Left lung (tissue), 8 donors: ENCODE results near the gene KCNAB2. TPM values are rescaled to one million over a fixed set of nuclear protein-coding genes. Genes with fewer than 3 reads are reported as not detected.

ENCODE experiments used
- polyA plus RNA-seq, 6 donors: library from polyadenylated mRNA; unstranded; fragments of 120-200 nt; gene quantifications; one replicate each; pipeline ENCODE4 v1.2.1, GENCODE V29; 2013; ENCODE audit not compliant: insufficient read length in 6 of 6
- total RNA-seq, 2 donors: library from RNA; stranded (reverse); fragmentation: NEBNext Ultra II Directional; extraction: Animal tissue kit (Norgen Biotek cat#: 25700); gene quantifications; one replicate each; pipeline ENCODE4 v1.2.1, GENCODE V29; 2021
- donor health status: DM: no; HTN: yes; CAD: no.
- donor health status: DM: no; HTN: no; CAD: no.

The KCNAB2 gene
- total and polyA plus RNA-seq, 8 donors: 5.6 to 82.5 (median 6.7) TPM

Other genes starting within 250 kb of the KCNAB2 start
- gene NPHP4, start 53.5 kb upstream of the KCNAB2 start, total RNA-seq: 10 to 100 TPM; 13.4 to 16.4 TPM
- gene NPHP4, start 53.5 kb upstream of the KCNAB2 start, polyA plus RNA-seq: 10 to 100 TPM in 3 of 6 donors, 1 to 10 TPM in 3; 9.4 to 14.2 (median 10.0) TPM
- under 1 TPM; 0.03 to 0.13 TPM for gene CHD5, start 134.4 kb downstream of the KCNAB2 start, total RNA-seq
- gene CHD5, start 134.4 kb downstream of the KCNAB2 start, polyA plus RNA-seq: under 1 TPM; 0.08 to 0.36 (median 0.15) TPM
- 100 to 1,000 TPM; 265 to 324 TPM for gene RPL22, start 153.7 kb downstream of the KCNAB2 start, total RNA-seq
- gene RPL22, start 153.7 kb downstream of the KCNAB2 start, polyA plus RNA-seq: 100 to 1,000 TPM; 591 to 719 (median 663) TPM
- gene RNF207, start 160.2 kb downstream of the KCNAB2 start, total RNA-seq: 10 to 100 TPM; 11.9 to 12.6 TPM
- gene RNF207, start 160.2 kb downstream of the KCNAB2 start, polyA plus RNA-seq: 10 to 100 TPM; 10.7 to 16.3 (median 14.2) TPM
- gene ICMT, start 190.1 kb downstream of the KCNAB2 start, total RNA-seq: 10 to 100 TPM; 70.0 to 84.1 TPM
- 10 to 100 TPM; 32.0 to 49.1 (median 40.1) TPM for gene ICMT, start 190.1 kb downstream of the KCNAB2 start, polyA plus RNA-seq
- not detected for gene HES3, start 198.3 kb downstream of the KCNAB2 start, total RNA-seq
- gene HES3, start 198.3 kb downstream of the KCNAB2 start, polyA plus RNA-seq: not detected
- 10 to 100 TPM; 15.3 to 16.4 TPM for gene GPR153, start 215.2 kb downstream of the KCNAB2 start, total RNA-seq
- gene GPR153, start 215.2 kb downstream of the KCNAB2 start, polyA plus RNA-seq: 10 to 100 TPM; 13.8 to 31.6 (median 19.7) TPM